Kidney (tissue), 14 donors: Measurements from ENCODE around the gene SLC46A3. TPM values are rescaled to one million over a fixed set of nuclear protein-coding genes. Genes with fewer than 3 reads are reported as not detected.
A peak's percentile ranks its signal among the peaks of the same experiment; 100 is the strongest.

Source experiments
- DNase-seq, 5 donors: peaks; one replicate each; pipeline ENCODE4 v3.0.0-alpha.2; 2013 to 2020
- FAIRE-seq: peaks from 2 replicates; lab custom pipeline; 2012; peaks lifted over from hg19 to GRCh38; lab: Jason Lieb, UNC
- H3K27ac ChIP-seq, 2 donors: one replicate each; pipeline ENCODE4 v1.7.0; 2013; ENCODE audit warnings: low read depth in 2 of 2, low read length in 2 of 2, inconsistent platforms in 1 of 2
- H3K27me3 ChIP-seq: one replicate; pipeline ENCODE4 v1.7.1; 2013; ENCODE audit warnings: low read length, inconsistent platforms; ENCODE audit not compliant: control insufficient read depth, insufficient read depth
- H3K36me3 ChIP-seq, 3 donors: one replicate each; pipeline versions ENCODE4 v1.7.0 to v1.7.1; 2013; ENCODE audit warnings: low read length in 3 of 3, control low read depth in 1 of 3, inconsistent platforms in 1 of 3; ENCODE audit not compliant: insufficient read depth in 3 of 3, control insufficient read depth in 2 of 3
- H3K4me1 ChIP-seq, 3 donors: one replicate each; pipeline versions ENCODE4 v1.7.0 to v1.7.1; 2013; ENCODE audit warnings: low read length in 3 of 3, inconsistent platforms in 1 of 3, low read depth in 1 of 3; ENCODE audit not compliant: control insufficient read depth in 2 of 3, insufficient read depth in 2 of 3
- H3K4me3 ChIP-seq, 3 donors: one replicate each; pipeline versions ENCODE4 v1.7.0 to v1.8.1; 2013; ENCODE audit warnings: low read length in 3 of 3, control low read depth in 1 of 3, inconsistent platforms in 1 of 3
- H3K9ac ChIP-seq, 3 donors: one replicate each; pipeline versions ENCODE4 v1.7.0 to v1.7.1; 2013; ENCODE audit warnings: low read length in 3 of 3, control low read depth in 1 of 3, inconsistent platforms in 1 of 3
- H3K9me3 ChIP-seq, 3 donors: one replicate each; pipeline versions ENCODE4 v1.7.0 to v1.7.1; 2013; ENCODE audit warnings: low read length in 3 of 3, control low read depth in 1 of 3, inconsistent platforms in 1 of 3; ENCODE audit not compliant: control insufficient read depth in 2 of 3, insufficient read depth in 1 of 3
- intact Hi-C: fragments of 100-400 bp; cut with DNase I; formaldehyde crosslinking; loops from one replicate; pipeline ENCODE4 v1.11.1; 2022
- polyA plus RNA-seq: library from polyadenylated mRNA; stranded (reverse); fragments of 350-450 nt; fragmentation: Illumina TruSeq; extraction: RNeasy Lipid Tissue Mini Kit (QIAGEN cat#74804); gene quantifications from one replicate; pipeline ENCODE4 v1.2.3, GENCODE V29; 2014; ENCODE audit warnings: low read depth, low replicate concordance; ENCODE audit not compliant: insufficient read depth
- total RNA-seq: library from RNA; stranded (reverse); fragmentation: NEBNext Ultra II Directional; extraction: Animal tissue kit (Norgen Biotek cat#: 25700); gene quantifications from one replicate; pipeline ENCODE4 v1.2.1, GENCODE V29; 2021
- TF ChIP-seq, protein P1 (sequence below): IDR thresholded peaks from 3 replicates; pipeline ENCODE4 v1.5.1; 2012; ENCODE audit warnings: mild to moderate bottlenecking, moderate library complexity, borderline replicate concordance; ENCODE audit not compliant: insufficient read depth; ENCODE audit errors: extremely low read depth
- donor health status: control.
- donor health status: control.
- donor health status: control.
- donor health status: control.
- donor health status: control.
- donor health status: DM: yes; HTN: yes; CAD: no.
- donor health status: Normal renal cell carcinoma (clear cell type).

SLC46A3 gene
- total and polyA plus RNA-seq, 2 donors from 2014 or later: 16.7 to 30.0 TPM

DNA sequence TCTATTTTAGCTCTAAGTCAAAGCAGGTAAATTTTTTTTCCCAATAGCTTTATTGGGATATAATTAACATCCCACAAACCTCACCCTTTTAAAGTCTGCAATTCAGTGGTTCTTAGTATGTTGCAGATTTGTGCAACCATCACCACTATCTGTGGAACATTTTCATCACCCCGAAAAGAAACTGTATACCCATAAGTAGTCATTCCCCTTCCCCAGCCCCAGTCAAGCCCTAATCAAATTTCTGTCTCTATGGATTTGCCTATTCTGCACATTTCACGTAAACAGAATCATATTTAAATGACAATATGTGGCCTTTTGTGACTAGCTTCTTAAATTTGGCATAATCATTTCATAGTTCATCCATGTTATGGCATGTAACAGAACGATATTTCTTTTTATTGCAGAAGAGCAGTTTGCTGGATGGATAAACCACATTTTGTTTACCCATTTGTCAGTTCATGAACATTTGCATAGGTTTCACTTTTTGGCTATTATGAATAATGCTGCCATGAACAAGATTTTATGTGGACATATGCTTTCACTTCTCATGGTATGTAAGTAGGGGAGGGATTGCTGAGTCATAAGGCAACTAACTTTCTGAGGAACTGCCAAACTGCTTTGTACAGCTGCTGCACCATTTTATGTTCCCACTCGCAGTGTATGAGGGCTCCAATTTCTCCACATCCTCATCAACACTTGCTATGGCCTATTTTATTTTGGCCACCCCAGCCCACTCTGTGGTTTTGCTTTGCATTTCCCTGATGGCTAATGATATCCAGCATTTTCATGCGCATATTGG, 10.9 kb downstream of the SLC46A3 start:
- DNase-seq (peak in 1 of 5 donors; percentile 18), FAIRE-seq (no peak)
- intact Hi-C loops: no loop called here

DNA sequence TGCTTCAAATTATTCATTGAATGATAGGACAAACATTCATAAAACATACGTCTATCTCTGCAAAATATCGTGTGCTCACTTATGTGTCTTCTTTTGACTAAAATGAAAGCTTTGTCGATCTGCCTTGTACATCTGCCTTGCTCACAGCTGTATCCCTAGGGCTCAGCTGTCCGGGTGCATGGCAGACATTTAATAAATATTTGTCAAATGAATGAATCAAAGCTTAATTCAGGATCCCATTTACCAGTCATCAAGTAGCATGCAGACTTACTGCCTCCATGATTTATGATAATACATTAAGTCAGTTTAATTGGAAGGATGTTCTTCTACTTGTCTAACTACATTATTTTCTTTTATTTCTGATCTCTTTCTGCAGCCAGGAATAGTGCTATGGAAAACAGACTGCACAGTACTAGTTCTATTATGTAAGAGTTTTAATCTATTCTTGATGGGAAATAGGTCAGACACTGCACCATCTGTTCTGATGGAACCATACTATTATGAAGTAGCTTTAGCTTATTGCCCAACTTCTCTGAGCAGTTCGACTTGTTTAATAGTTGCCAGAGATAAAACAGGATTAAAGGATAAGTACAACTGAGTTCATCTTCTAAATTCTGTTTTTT, 13.2 kb downstream of the SLC46A3 start:
- Histone ChIP-seq H3K4me3 (no peak overlapping the region), H3K4me1 (no peaks in the 10 kb centered on the region), H3K9me3 (no peaks in the 10 kb centered on the region), H3K9ac (no peak overlapping the region), H3K36me3 (peaks cover 0 to 8% (median 3%) of the 10 kb centered on the region in 3 donors), H3K27ac (no peak overlapping the region), H3K27me3 (no peaks in the 10 kb centered on the region)
- DNase-seq (no peak), FAIRE-seq (no peak)
- intact Hi-C loops: no loop called here
- TF ChIP-seq, protein P1, sequence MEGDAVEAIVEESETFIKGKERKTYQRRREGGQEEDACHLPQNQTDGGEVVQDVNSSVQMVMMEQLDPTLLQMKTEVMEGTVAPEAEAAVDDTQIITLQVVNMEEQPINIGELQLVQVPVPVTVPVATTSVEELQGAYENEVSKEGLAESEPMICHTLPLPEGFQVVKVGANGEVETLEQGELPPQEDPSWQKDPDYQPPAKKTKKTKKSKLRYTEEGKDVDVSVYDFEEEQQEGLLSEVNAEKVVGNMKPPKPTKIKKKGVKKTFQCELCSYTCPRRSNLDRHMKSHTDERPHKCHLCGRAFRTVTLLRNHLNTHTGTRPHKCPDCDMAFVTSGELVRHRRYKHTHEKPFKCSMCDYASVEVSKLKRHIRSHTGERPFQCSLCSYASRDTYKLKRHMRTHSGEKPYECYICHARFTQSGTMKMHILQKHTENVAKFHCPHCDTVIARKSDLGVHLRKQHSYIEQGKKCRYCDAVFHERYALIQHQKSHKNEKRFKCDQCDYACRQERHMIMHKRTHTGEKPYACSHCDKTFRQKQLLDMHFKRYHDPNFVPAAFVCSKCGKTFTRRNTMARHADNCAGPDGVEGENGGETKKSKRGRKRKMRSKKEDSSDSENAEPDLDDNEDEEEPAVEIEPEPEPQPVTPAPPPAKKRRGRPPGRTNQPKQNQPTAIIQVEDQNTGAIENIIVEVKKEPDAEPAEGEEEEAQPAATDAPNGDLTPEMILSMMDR: no peak

More for the DNA sequence above, 10.9 kb downstream of the SLC46A3 start:
- no peak overlapping the region for H3K4me3 ChIP-seq
- no peaks in the 10 kb centered on the region for H3K4me1 ChIP-seq
- H3K27ac ChIP-seq: no peak overlapping the region
- TF ChIP-seq, protein P1: no peak
- H3K9ac ChIP-seq: no peak overlapping the region
- peaks cover 0 to under 1% (median 0%) of the 10 kb centered on the region in 3 donors for H3K36me3 ChIP-seq
- no peaks in the 10 kb centered on the region for H3K9me3 ChIP-seq
- no peaks in the 10 kb centered on the region for H3K27me3 ChIP-seq

DNA sequence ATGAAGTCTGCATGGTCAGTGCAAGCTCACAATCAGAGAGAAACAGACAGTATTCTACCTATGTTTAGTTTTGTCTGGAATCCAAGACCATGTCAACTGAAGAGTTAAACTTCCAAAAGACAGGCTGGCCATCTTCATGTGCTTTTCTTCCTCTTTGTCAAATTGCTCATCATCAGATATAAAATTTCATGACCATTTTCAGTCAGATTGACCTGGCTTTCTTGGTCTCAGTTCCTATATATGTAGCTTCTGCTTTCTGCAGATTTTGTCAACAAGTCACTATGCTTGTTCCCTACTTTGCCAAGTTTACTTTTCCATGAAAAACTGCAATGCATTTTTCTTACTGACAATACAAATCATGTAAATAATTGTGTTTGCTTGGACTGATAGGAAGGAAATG, 13.9 kb downstream of the SLC46A3 start:
- Histone ChIP-seq H3K9me3 (no peaks in the 10 kb centered on the region), H3K9ac (no peak overlapping the region), H3K36me3 (peaks cover 0 to 8% (median 6%) of the 10 kb centered on the region in 3 donors), H3K4me3 (no peak overlapping the region), H3K4me1 (no peaks in the 10 kb centered on the region), H3K27me3 (no peaks in the 10 kb centered on the region), H3K27ac (no peak overlapping the region)
- FAIRE-seq (no peak), DNase-seq (no peak)
- TF ChIP-seq, protein P1: no peak
- intact Hi-C loops: no loop called here
